Measurements from ENCODE around the gene MPZ.
"Not testable (repeated sequence)": the region's sequence is repeated elsewhere in the genome, so short reads cannot be mapped to it uniquely, and the experiment has no call there.

The MPZ gene

GRCh38 chr1:161300478-161300877, 9.3 kb downstream of the MPZ start:
- no peak for DNase-seq (ENCODE audit: low spot score)

GRCh38 chr1:161299347-161299746, 10.4 kb downstream of the MPZ start:
- no peak for DNase-seq (ENCODE audit: low spot score)

GRCh38 chr1:161298116-161298515, 11.7 kb downstream of the MPZ start:
- DNase-seq (ENCODE audit: low spot score) = no peak

- DNase-seq (ENCODE audit: low spot score) = no peak
Observed at GRCh38 chr1:161297415-161297814, 12.4 kb downstream of the MPZ start.

- DNase-seq (ENCODE audit: low spot score) = no peak
Observed at GRCh38 chr1:161290779-161291178, 19.0 kb downstream of the MPZ start.

GRCh38 chr1:161287482-161288054, 22.2 kb downstream of the MPZ start:
- DNase-seq (ENCODE audit: low spot score) = no peak

- no peak for DNase-seq (ENCODE audit: low spot score)
Observed at GRCh38 chr1:161285521-161285920, 24.2 kb downstream of the MPZ start.

- DNase-seq (ENCODE audit: low spot score) = no peak
Observed at GRCh38 chr1:161285113-161285512, 24.7 kb downstream of the MPZ start.

- DNase-seq (ENCODE audit: low spot score) = no peak
Observed at GRCh38 chr1:161282991-161283390, 26.8 kb downstream of the MPZ start.

- DNase-seq (ENCODE audit: low spot score) = no peak
Observed at GRCh38 chr1:161274874-161275273, 34.9 kb downstream of the MPZ start.

- no peak for DNase-seq (ENCODE audit: low spot score)
Observed at GRCh38 chr1:161273402-161273801, 36.4 kb downstream of the MPZ start.

- peak; percentile 42 for DNase-seq (ENCODE audit: low spot score)
Observed at GRCh38 chr1:161267321-161267720, 42.4 kb downstream of the MPZ start.

GRCh38 chr1:161266836-161267235, 42.9 kb downstream of the MPZ start:
- DNase-seq (ENCODE audit: low spot score) = no peak

GRCh38 chr1:161266202-161266601, 43.6 kb downstream of the MPZ start:
- no peak for DNase-seq (ENCODE audit: low spot score)

GRCh38 chr1:161265305-161265704, 44.5 kb downstream of the MPZ start:
- DNase-seq (ENCODE audit: low spot score) = no peak

GRCh38 chr1:161261261-161262235, 48.2 kb downstream of the MPZ start:
- no peak for DNase-seq (ENCODE audit: low spot score)

GRCh38 chr1:161260376-161261260, 49.1 kb downstream of the MPZ start:
- DNase-seq (ENCODE audit: low spot score) = no peak

- no peak for DNase-seq (ENCODE audit: low spot score)
Observed at GRCh38 chr1:161259765-161260164, 50.0 kb downstream of the MPZ start.

- no peak for DNase-seq (ENCODE audit: low spot score)
Observed at GRCh38 chr1:161259345-161259702, 50.4 kb downstream of the MPZ start.

GRCh38 chr1:161258439-161259344, 51.1 kb downstream of the MPZ start, which contains the start of gene PCP4L1:
Gene PCP4L1 (plus strand): TSS chr1:161258745. CDS start chr1:161258975, 230 bp downstream.
- DNase-seq (ENCODE audit: low spot score) = peak; percentile 82

- not testable (repeated sequence) for DNase-seq (ENCODE audit: low spot score)
Observed at GRCh38 chr1:161257109-161257508, 52.7 kb downstream of the MPZ start.
